ENCODE results near the gene IPO7.

DNA sequence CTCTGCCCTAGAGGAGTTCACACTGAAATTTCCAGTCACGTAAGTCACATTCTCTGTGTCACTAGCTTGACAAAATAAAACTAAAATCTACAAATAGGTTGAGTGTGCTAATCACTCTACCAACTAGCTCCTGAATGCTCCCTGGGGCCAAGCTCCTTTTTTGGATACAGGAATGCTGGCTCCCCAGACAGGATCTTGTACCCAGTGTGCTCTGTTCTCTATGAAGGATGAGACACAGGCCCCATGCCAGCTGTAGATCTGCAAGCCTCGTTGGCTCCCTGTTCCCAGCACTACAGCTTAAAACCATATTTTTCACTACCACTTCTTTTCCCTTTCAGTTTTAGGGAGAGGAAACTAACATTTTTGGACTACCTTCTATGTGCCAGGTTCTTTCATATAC lies 3.7 kb upstream of the IPO7 start:
- TF ChIP-seq CTCF (IDR thresholded peaks at IDR 0.05; ENCODE audit: low read depth, low read length) (no peak), POLR2A (IDR thresholded peaks at IDR 0.05; ENCODE audit: extremely low read depth, insufficient read length) (no peak), MAX (IDR thresholded peaks at IDR 0.05; ENCODE audit: low read depth, low read length) (no peak), MYC (IDR thresholded peaks at IDR 0.05; ENCODE audit: low read depth, low read length) (no peak)

All from NB4 (cell line).